ENCODE measurements around the gene ALG5. TPM values are rescaled to one million over a fixed set of nuclear protein-coding genes. Genes with fewer than 3 reads are reported as not detected.
A peak's percentile ranks its signal among the peaks of the same experiment; 100 is the strongest.

The ALG5 gene
- total and polyA plus RNA-seq, 4 donors = 26.6 to 54.2 (median 44.4) TPM

DNA sequence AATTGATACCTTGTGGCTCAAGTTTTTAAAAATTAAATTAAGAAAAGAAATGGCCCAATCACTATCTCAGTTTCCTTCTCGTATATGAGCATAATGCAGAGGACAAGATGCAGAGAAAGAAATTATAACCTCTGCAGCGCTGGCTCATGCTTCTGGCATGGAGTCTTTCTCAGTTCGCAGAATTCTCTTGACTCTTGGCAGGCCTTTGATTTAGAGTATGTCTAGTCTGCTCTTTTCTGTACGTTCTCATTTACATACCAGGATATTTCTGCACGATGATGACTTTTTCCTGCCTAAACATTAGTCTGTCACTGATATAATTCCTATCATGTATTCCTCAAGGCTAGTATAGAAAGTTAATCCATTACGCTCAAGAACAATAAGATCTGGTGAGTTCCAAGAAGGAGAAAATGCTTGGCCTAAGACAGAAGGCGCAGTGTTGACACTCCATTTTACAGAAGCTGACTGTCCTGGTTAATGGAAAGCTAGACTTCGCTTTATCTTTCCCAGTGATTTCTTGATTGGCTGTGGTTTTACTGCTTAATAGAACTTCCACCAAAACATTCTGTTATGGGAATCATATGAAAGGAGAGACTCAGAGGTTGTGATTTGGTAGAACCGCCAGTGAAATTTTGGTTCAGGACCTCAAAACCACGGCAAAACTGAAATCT, 77.4 kb downstream of the ALG5 start:
- Histone ChIP-seq H3K27ac (ENCODE audit: low read depth in 1 of 2, low read length in 1 of 2) (no peak overlapping the region), H3K36me3 (ENCODE audit: control insufficient read depth in 4 of 4, insufficient read depth in 4 of 4, low read length in 4 of 4) (no peaks in the 10 kb centered on the region), H3K4me1 (ENCODE audit: control insufficient read depth in 5 of 5, insufficient read depth in 5 of 5, low read length in 5 of 5) (peaks cover 0 to 37% (median 3%) of the 10 kb centered on the region in 5 donors), H3K9me3 (ENCODE audit: control insufficient read depth in 4 of 4, insufficient read depth in 3 of 4, low read length in 3 of 4) (no peaks in the 10 kb centered on the region), H3K4me3 (no peak overlapping the region), H3K9ac (ENCODE audit: insufficient read depth in 1 of 2, low read length in 2 of 2) (no peak overlapping the region), H3K27me3 (ENCODE audit: control insufficient read depth in 3 of 3, insufficient read depth in 3 of 3, low read length in 2 of 3) (no peaks in the 10 kb centered on the region)
- WGBS, 2 donors = 82 to 89% methylated on average over 10 of the region's 10 CpGs
- TF ChIP-seq CTCF (IDR thresholded peaks at IDR 0.05; ENCODE audit: control extremely low read depth, extremely low read depth) = no peak
- DNase-seq (peak in 2 of 3 donors; percentile 65 to 73), ATAC-seq (ENCODE audit: insufficient read depth, low FRiP score) (no peak)

GRCh38 chr13:36920616-36921185, 78.4 kb downstream of the ALG5 start:
- ATAC-seq (ENCODE audit: insufficient read depth, low FRiP score) = no peak
- DNase-seq = peak in 2 of 3 donors; percentile 33 to 50
- peak overlapping the region in 1 of 2 donors; percentile 28 for H3K9ac ChIP-seq (ENCODE audit: insufficient read depth in 1 of 2, low read length in 2 of 2)

GRCh38 chr13:36919833-36920615, 79.1 kb downstream of the ALG5 start, which contains the start of gene SMAD9:
Gene SMAD9 (minus strand): TSS chr13:36920238. CDS start chr13:36879689, 40,549 bp downstream.
- no peak for TF ChIP-seq CTCF (IDR thresholded peaks at IDR 0.05; ENCODE audit: control extremely low read depth, extremely low read depth)
- peak; percentile 70 for ATAC-seq (ENCODE audit: insufficient read depth, low FRiP score)
- Histone ChIP-seq H3K4me1 (ENCODE audit: control insufficient read depth in 5 of 5, insufficient read depth in 5 of 5, low read length in 5 of 5) (peaks cover 0 to 42% (median 4%) of the 10 kb centered on the region in 5 donors), H3K27ac (ENCODE audit: low read depth in 1 of 2, low read length in 1 of 2) (peak within 1 kb of the TSS; percentile 51 to 79), H3K4me3 (peak within 1 kb of the TSS; percentile 64), H3K9ac (ENCODE audit: insufficient read depth in 1 of 2, low read length in 2 of 2) (peak within 1 kb of the TSS; percentile 66 to 92), H3K9me3 (ENCODE audit: control insufficient read depth in 4 of 4, insufficient read depth in 3 of 4, low read length in 3 of 4) (no peaks in the 10 kb centered on the region), H3K27me3 (ENCODE audit: control insufficient read depth in 3 of 3, insufficient read depth in 3 of 3, low read length in 2 of 3) (no peaks in the 10 kb centered on the region), H3K36me3 (ENCODE audit: control insufficient read depth in 4 of 4, insufficient read depth in 4 of 4, low read length in 4 of 4) (no peaks in the 10 kb centered on the region)
- DNase-seq = peak; percentile 85 to 93 (median 89)
- WGBS, 2 donors = 1% methylated on average over 56 to 104 of the region's 104 CpGs

More at GRCh38 chr13:36920616-36921185, 78.4 kb downstream of the ALG5 start:
- H3K27me3 ChIP-seq (ENCODE audit: control insufficient read depth in 3 of 3, insufficient read depth in 3 of 3, low read length in 2 of 3) = no peaks in the 10 kb centered on the region
- 69 to 72% methylated on average over 9 of the region's 9 CpGs for WGBS, 2 donors
- peak overlapping the region in 1 of 2 donors; percentile 21 for H3K27ac ChIP-seq (ENCODE audit: low read depth in 1 of 2, low read length in 1 of 2)
- no peak overlapping the region for H3K4me3 ChIP-seq
- H3K9me3 ChIP-seq (ENCODE audit: control insufficient read depth in 4 of 4, insufficient read depth in 3 of 4, low read length in 3 of 4) = no peaks in the 10 kb centered on the region
- no peaks in the 10 kb centered on the region for H3K36me3 ChIP-seq (ENCODE audit: control insufficient read depth in 4 of 4, insufficient read depth in 4 of 4, low read length in 4 of 4)
- H3K4me1 ChIP-seq (ENCODE audit: control insufficient read depth in 5 of 5, insufficient read depth in 5 of 5, low read length in 5 of 5) = peaks cover 0 to 40% (median 4%) of the 10 kb centered on the region in 5 donors
- no peak for TF ChIP-seq CTCF (IDR thresholded peaks at IDR 0.05; ENCODE audit: control extremely low read depth, extremely low read depth)

Measured in lung (tissue), 12 donors.